HG02571 (cell line): ENCODE results near the gene ORMDL1.

Experiments
- ATAC-seq: cut with Tn5 transposase; IDR thresholded peaks from one replicate; pipeline ENCODE4 v1.9.1; 2021; ENCODE audit warnings: mild to moderate bottlenecking, moderate library complexity; ENCODE audit not compliant: unreplicated experiment

ORMDL1 gene

DNA sequence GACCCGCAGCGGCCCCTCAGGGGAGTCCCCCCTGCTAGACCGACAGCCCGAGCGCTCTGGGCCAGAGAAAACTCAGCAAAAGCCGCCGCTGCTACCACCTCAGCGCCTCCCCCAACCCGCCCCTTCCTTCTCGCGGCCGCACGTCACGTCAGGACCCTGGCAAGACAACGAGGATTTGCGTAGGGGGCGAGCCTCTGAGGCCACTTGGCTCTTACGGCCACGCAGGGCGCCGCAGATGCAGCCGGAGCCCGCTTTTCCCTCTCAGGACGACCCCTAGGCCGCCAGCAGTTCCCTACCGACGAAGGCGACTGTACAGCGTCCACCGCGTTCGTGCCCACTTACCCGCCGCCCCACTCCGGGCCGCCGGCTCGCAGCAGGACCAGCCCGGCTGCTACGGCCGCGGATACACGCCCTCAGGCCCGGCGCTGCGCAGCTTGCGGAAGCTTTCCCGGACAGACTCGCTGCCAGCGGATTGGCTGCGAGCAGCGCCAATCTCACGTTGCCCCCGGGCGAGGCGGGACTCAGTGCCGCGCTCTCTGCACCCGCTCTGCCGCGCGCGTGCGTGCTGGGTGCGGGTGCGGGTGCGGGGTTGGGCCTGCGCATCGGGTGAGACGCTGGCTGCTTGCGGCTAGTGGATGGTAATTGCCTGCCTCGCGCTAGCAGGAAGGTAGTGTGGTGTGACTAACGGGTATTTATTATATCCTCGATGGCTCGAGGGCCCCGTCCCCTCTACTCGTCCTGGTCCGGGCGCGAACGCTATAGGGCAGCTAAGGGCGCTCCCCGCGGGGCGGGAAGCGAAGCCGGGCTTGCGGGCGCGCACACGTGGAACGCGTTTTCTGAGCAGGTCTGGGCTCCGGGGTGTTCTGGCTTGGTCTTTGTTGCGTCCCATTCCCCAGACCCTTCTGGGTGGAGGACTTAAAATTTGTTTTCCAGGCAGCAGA is at the start of gene ORMDL1, which contains the start of gene PMS1:
TSS of gene ORMDL1 (minus strand) at position 413 of the 941 bp plus-strand sequence. CDS start 1,744 bp downstream, outside the sequence.
TSS of gene PMS1 (plus strand) at position 524 of the 941 bp plus-strand sequence. CDS start 7,360 bp downstream, outside the sequence.
- ATAC-seq, result peak; percentile 94

DNA sequence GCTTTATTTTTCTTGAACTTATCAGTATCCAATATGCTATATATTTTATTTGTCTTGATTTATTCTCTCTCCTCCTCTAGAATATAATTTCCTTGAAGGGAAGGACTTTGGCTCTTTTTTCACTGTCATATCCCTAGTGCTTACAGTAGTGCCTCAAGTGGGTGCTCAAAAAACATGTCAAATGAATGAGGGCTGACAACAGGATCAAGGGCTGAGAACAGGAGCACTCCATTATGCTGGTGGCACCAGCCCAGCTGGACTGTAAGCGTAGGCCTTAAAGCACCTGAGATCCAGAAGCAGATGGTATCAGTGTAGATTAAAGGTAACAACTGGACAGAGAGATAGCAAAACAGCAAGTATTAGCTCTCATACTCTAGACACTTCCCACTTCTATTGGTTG is 46.4 kb upstream of the ORMDL1 start:
- no peak for ATAC-seq

DNA sequence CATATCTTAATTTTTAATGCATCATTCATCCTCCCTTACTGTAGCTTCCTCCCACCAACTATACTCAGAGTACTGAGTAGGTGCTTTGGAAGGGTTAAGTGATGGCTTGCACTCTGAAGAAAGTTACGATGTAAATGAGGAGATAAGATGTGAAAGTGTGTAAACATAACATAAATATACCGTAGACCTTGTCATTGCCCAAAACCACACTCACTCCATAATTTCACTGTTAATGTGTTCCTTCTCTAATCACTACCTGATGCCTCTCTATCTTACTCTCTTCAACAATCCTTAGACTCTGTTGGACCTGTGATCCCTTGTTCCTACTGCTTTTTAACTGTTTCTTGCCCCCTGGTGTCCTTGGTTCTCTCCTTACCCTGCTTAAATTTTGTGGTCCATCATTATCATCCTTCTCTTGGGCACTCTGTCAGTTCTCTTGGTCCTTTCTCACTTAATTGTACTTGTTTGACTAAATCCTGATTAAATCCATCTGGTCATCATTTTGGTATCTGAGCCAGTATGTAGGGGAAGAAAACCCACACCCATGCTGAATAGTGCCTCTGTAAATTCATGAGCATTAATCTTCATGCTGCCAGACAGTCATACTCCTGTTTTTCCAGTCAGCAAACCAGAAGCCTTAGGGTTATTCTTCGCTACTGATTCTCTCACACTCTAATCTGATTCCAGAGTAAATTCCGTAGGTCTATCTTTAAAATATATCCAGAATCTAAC is 45.1 kb upstream of the ORMDL1 start:
- ATAC-seq, result no peak

GRCh38 chr2:189826039-189826438 is 41.9 kb upstream of the ORMDL1 start:
- ATAC-seq, result no peak

DNA sequence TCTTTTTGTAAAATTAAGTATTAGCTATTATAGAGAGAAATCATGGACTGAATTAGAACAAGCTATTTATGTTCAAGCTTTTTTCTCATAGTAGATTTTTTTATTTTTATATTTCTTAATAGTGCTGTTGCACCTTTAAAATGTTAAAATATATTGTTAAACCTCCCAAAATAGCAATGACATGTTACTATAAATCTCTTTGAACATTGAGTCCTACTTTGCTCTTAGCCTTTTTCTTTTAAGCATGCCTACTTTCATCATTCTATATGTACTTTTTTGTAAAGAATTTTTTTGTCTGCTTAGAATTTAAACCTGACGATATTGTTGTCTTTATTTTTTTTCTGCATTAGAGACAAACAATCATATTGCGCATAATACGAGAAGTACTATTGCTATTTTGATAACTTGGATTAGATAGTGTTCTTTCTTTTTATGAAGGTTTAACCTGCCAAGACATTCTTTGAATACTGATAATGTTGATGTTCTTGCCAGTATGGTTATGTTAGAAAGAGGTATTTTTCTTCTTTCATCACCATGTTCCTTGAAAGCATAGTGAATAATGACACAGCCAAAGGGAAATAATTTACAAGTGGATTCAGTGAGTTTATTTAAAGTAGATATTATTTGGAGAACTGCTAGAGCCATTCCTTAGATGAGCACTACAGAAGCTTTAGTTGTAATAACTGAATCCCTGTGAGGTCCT is 40.7 kb upstream of the ORMDL1 start:
- no peak for ATAC-seq

DNA sequence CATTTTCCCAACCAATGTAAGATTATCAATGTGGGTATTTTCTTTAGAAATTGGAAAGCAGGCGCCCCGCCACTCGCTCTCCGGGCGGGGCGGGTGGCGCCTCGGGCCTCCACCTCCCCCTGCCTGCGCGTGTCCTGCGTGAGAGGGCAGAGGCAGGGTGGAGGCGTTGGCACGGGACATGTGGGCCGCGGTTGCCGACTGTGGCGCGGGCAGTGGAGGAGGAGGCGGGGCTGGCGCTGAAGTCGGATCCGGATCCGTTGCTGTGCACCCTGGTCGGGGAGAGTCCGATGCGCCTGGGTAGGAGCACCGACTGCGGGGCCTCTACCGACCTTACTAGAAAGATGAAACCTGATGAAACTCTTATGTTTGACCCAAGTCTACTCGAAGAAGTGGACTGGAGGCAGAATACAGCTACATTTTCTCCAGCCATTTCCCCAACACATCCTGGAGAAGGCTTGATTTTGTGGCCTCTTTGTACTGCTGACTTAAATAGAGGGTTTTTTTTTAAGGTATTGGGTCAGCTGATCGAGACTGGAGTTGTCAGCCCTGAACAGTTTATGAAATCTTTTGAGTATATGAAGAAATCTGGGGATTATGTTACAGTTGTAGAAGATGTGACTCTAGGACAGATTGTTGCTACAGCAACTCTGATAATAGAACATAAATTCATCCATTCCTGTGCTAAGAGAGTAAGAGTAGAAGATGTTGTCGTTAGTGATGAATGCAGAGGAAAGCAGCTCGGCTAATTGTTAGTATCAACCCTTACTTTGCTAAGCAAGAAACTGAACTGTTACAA is 38.0 kb upstream of the ORMDL1 start:
- no peak for ATAC-seq

GRCh38 chr2:189819297-189819704 is 35.2 kb upstream of the ORMDL1 start:
- ATAC-seq, result no peak

DNA sequence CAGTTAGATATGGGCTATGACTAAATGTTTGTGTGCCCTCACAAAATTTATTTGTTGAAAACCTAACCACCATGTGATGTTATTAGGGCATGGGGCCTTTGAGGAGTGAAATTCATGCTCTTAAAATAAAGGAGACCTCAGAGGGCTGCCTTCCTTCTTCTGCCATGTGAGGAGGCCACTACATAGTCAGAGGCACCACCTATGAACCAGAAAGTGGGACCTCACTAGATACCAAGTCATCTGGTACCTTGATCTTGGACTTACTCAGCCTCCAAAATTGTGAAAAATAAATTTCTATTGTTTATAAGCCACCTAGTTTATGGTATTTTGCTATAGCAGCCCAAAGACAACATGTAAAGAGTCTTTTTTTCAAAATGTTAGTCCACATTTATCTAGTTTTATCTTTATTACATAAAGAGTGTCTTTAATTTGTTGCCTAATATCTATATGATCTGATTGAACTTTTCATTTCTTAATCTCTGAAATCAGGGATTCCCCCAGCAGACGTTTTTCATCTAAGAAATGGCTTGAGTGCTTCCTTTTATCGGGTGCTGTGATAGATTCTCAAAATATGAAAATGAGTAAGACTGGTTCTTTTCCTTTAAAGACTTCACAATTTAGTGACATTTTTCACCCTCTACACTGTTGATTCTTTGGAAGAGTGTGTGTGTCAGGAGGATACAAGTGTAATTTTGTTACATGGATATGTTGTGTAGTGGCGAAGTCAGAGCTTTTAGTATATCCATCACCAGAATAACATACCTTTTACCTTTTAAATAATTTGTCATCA is 34.3 kb upstream of the ORMDL1 start:
- ATAC-seq, result no peak

DNA sequence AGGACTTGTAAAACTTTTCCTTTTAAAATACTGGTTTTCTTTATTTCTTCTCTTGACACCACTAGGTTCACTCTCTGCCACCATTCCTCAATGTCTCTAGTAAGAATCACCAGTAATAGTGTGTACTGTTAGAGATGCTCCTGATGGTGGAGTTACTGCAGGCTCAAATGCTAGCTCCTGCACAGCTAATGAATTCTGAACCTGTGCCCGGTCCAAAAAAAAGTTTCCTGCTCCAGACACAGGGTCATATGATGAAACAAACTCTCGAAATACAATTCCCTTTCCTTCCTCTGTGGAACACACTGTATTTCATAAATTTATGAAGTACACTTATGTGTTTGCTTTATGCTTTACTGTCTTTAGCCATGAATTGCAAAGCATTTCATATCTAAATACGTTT is 19.3 kb upstream of the ORMDL1 start:
- no peak for ATAC-seq

- ATAC-seq, result no peak
Measured at GRCh38 chr2:189802396-189802912, 18.3 kb upstream of the ORMDL1 start.

DNA sequence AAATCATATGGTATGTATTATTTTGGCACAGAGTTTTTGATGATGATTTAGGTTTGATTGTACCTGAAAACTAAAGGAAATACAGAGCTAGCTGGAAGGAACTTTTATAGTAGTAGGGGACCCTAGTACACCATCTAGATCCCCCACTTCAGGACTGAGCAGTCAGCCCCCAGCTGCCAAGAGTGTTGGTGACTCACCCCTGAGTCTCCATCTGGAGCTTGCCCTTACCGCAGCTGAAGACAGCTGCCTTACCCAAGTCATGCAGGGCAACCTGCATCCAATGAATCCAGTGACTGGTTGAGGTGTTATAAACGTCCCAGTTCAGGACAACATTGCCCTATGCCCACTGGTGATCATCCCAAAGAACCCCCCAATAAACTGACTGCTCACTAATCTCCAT is 15.4 kb upstream of the ORMDL1 start:
- no peak for ATAC-seq

DNA sequence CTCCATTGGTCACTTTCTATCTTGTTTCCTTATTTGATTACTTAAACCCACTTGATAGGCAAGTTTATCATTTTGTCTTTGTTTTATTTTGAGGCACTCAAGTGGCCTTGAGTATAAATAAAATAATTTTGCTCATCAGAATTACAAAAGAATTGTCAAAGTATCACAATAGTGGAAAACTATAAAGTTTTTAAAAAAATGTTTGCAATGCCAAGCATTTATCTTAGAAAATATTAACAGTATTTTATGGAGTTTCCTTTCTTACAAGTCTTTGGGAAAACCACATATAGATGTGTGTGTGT is 14.8 kb upstream of the ORMDL1 start:
- ATAC-seq, result no peak

GRCh38 chr2:189798312-189799029 is 14.3 kb upstream of the ORMDL1 start:
- no peak for ATAC-seq

DNA sequence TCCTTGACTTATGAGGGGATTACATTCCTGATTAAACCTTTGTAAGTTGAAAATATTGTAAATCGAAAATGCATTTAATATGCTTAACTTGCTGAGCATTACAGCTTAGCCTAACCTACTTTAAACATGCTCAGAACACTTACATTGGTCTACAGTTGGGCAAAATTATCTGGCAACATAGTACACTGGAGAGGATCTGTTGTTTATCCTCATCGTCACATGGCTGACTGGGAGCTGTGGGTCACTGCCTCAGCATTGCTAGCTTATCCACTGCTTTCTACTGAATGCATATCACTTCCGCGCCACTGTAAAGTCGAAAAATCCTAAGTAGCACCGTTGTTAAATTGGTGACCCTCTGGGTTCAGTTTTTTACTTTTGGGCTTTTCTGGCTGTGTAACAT is 13.8 kb upstream of the ORMDL1 start:
- no peak for ATAC-seq

- no peak for ATAC-seq
Measured at GRCh38 chr2:189794310-189794709, 10.2 kb upstream of the ORMDL1 start.

DNA sequence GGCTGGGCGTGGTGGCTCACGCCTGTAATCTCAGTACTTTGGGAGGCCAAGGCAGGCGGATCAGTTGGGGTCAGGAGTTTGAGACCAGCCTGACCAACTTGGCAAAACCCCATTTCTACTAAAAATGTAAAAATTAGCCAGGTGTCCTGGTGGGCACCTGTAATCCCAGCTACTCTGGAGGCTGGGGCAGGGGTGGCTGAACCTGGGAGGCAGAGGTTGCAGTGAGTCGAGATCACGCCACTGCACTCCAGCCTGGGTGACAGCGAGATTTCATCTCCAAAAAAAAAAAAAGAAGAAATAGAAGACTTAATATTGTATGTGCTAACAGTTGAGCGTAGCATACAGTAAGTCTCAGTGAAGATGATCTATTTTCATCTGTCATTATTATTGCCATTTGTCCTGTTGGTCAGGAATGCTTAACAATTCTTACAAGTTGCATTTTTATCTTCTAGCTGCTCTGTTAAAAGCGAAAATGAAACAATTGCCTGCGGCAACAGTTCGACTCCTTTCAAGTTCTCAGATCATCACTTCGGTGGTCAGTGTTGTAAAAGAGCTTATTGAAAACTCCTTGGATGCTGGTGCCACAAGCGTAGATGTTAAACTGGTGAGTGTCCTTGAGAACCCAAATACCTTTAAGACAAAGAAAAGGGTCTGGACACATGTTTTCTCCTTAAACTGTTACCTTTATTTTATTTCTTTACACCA is 7.4 kb upstream of the ORMDL1 start:
- ATAC-seq, result no peak

- ATAC-seq, result peak; percentile 7
Measured at GRCh38 chr2:189783451-189783926, 650 bp downstream of the ORMDL1 start.

GRCh38 chr2:189782221-189782671 is 1.9 kb downstream of the ORMDL1 start:
- ATAC-seq, result no peak
